HCEC 1CT (cell line): Measurements from ENCODE around the gene CBY1.
"Not testable (repeated sequence)": the region's sequence is repeated elsewhere in the genome, so short reads cannot be mapped to it uniquely, and the experiment has no call there.

Source experiments
- DNase-seq: peaks from one replicate; pipeline ENCODE4 v3.0.0-alpha.2; 2017

CBY1 gene

GRCh38 chr22:38656256-38657044, at the start of gene CBY1, which contains the start of gene FAM227A:
TSS of gene CBY1 (plus strand) at chr22:38656638. CDS start at chr22:38668055, 11,417 bp downstream.
TSS of gene FAM227A (minus strand) at chr22:38656392. CDS start at chr22:38650168, 6,224 bp downstream.
- DNase-seq = peak; percentile 83

- no peak for DNase-seq
Observed at GRCh38 chr22:38607680-38608079, 48.8 kb upstream of the CBY1 start.

DNA sequence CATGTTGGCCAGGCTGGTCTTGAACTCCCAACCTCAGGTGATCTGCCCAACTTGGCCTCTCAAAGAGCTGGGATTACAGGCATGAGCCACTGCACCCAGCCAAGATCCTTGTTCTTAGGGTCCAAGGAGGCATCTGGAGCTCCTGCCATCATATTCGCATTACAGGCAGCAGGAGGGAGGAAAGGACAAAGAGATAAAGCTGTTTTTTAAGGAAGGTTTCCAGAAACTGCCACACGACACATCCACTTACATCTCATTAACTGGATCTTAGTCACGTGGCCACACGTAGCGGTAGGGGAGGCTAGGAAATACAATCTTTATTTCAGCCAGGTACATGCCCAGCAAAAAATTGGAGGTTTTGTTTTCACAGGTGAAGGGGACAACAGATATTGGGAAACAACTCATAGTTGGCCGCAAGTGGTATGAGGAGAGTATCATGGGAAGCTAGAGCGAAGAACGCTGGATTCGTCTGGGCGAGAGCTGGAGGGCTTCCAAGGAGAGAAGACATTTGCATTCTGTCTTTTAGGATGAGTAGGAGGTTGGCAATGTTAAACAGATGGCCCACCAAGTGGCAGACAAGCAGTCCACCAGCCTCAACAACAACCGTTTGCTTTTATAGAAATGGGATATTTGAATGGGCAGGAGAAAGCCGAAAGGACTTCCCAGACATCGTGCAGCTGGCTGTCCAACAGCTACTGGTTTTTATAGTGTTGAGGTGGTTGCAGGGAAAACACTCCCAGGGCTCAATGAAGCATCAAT, 47.3 kb upstream of the CBY1 start:
- no peak for DNase-seq

GRCh38 chr22:38610234-38610633, 46.2 kb upstream of the CBY1 start:
- no peak for DNase-seq

DNA sequence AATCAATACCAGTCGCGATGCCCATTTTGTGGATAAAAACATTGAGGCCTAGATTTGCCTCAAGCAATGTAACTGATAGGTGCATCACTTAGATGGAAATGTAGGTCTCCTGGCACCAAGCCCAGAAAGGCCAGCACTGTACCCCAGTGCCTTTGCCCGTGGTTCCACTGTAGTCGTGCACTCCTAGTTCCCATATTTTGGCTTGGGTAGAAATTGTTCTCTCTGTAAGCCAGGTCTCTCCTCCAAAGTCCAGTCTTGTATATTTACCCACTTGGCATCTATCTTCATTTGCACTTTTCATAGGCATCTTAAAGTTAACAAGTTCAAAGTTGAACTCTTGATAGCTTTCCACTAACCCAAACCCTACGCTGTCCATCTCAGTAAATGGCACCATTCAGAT, 44.9 kb upstream of the CBY1 start:
- DNase-seq = no peak

DNA sequence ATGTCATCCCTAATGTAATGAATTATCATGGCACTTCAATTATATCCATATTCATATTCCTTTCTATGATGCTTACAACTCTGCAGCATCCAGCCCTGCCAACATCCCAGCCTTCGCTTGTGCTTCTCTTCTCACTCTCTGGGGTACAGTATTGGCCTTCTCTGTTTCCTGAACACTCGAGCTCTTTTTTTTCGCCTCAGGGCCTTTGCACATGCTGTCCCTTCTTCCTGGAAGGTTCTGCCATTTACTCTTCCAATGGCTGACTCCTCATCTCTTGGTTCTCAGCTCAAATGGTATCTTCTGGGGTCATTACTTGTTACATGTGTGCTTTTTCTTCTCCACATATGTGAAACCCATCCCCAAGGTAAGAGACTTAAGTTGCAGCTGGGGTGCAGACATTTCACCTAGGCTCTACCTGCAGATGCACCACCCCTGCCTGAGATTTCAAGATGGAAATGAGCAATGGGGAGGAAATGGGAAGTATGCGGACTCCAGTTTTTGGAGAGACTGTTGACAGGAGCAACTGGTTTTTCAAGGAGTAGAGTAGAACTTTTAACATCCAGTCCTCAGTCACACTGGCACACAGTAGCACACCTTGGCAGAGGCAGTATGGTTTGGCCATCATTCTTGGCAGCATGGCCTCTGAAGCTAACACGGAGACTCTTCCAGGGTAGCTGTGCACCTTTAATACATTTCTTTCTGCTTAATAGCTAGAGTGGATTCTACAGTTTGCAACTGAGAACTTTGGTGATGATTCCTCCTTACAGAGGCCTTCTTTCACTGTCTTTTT, 44.0 kb upstream of the CBY1 start:
- no peak for DNase-seq

- DNase-seq = no peak
Observed at GRCh38 chr22:38613588-38613987, 42.9 kb upstream of the CBY1 start.

DNA sequence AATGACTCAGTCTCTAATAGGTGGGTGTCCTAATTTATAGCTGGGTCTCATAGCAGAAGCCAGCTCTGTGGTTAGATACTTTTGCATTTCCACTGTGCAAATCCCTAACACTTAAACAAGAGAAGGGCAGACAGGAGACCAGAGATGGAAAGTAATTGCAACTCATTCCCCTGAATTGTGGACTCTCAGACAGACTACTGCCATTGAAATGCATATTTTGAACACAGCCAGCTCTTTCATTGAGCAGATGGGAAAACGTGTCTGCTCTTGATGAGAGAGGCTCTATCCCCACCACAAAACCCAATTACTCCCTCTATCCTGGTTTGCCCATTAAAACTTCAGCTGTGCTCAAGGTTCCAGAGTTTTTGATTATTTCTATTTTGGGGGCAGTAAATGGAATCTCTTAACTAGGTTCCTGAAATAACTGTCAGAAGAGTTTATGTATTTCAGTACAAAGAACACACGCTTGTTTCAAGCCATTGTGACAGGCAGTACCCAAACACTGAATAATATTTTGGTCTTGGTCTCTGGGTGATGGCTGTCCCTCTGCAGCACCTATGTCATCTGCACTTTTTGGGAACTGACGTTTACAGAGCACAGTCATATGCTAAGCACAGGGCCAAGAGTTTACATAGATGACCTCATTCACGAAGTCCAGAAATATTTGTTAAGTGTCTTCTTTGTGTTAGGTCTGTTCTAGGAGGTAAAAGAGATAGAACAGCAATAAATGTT, 41.9 kb upstream of the CBY1 start:
- DNase-seq = no peak

DNA sequence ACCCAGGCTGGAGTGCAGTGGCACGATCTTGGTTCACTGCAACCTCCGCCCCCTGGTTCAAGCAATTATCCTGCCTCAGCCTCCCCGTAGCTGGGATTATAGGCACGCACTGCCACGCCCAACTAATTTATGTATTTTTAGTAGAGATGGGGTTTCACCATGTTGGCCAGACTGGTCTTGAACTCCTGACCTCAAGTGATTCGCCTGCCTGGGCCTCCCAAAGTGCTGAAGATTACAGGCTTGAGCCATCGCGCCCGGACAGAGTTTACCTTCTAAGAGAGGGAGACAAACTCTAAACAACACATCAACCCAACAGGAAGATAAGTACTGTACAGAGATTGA, 41.4 kb upstream of the CBY1 start:
- not testable (repeated sequence) for DNase-seq

GRCh38 chr22:38618258-38618657, 38.2 kb upstream of the CBY1 start:
- no peak for DNase-seq

DNA sequence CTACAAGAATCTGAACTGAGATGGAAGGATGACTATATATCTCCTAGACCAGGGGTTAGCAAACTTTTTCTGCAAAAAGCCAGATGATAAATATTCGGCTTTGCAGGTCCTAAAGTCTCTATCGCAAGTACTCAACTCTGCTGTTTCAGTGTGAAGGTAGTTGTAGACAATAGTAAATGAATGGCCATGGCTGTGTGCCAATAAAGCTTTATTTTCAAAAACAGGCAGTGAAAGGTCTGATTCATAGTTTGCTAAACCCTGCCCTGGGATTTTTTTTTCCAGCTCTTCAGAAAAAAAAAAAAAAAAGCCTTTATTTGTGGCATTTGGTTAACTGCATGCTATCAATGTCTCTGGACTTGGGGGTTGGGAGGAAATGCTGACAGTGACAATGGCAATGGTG, 37.8 kb upstream of the CBY1 start:
- DNase-seq = no peak

- DNase-seq = no peak
Observed at GRCh38 chr22:38623351-38623750, 33.1 kb upstream of the CBY1 start.

- DNase-seq = no peak
Observed at GRCh38 chr22:38628444-38628843, 28.0 kb upstream of the CBY1 start.

DNA sequence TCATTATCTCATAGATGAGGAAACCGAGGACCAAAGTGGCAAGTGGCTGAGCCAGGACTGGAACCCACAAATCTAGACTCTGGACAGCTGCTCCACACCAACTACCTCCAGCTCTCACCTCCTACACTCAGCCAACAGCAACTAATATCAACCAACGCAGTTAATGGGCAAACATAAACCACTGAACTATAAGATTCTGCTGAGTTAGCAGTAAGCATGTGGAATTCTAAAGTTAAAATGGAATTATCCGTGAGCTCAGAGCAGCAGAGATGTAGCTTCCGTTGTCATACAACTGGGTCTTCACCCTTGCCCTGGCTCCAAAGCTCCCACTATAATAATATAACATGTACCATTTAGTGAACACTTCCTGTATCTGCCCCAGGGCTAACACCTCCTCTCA, 27.3 kb upstream of the CBY1 start:
- DNase-seq = no peak

GRCh38 chr22:38631724-38632123, 24.7 kb upstream of the CBY1 start:
- no peak for DNase-seq

DNA sequence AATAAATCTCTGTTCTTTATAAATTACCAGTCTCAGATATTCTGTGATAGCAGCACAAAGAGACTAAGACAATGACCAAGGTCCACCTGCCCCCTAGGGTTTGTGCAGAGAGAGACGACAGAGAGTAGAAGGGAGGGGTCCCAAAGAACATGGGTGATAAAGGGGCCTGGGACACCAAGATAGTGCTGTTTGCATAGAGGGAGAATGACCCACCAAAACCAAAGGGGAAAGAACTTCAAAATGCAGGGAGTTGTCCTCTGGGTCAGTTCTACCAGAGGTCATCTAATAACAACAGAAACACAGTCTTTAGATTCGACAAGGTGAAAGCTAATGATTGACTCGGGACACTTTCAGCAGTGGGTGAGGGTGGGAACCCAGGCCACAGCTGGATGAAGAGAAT, 23.9 kb upstream of the CBY1 start:
- no peak for DNase-seq

DNA sequence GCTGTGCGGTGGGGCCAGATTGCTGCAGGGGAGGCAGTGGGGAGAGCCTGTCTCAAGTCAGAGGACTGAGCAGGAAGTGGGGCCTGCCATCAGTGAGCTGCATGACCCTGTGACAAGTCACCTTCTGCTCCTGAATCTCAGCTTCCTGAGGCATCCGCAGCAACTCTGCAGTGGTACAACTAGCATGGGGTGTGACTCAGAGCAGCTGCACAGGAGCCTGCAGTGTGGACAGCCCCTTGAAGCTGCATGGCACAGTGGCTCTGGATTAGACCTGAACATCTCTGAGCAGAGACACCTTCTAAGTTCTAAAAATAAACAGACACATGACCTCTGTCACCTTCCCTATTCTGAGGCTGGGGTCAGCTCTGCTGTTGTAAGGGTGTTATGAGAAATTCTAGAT, 18.2 kb upstream of the CBY1 start:
- no peak for DNase-seq

DNA sequence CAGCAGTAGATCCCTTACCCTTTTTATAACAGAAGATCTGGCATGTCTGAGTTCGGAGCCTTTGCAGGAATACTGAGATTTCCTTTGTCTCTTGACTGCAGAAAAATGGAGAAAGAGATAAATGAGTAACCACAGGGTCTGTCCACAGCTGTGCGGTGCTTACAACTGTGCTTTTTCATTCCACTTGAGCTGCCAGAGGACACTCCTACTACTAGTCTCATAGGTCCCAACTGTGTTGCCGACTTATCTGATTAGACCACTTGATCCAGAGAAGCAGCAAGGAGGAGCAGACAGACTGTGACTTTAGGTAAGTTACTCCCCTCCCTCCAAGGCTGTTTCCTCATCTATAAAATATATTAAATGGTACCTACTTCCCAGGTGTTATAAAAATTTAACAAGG, 17.7 kb upstream of the CBY1 start:
- no peak for DNase-seq

DNA sequence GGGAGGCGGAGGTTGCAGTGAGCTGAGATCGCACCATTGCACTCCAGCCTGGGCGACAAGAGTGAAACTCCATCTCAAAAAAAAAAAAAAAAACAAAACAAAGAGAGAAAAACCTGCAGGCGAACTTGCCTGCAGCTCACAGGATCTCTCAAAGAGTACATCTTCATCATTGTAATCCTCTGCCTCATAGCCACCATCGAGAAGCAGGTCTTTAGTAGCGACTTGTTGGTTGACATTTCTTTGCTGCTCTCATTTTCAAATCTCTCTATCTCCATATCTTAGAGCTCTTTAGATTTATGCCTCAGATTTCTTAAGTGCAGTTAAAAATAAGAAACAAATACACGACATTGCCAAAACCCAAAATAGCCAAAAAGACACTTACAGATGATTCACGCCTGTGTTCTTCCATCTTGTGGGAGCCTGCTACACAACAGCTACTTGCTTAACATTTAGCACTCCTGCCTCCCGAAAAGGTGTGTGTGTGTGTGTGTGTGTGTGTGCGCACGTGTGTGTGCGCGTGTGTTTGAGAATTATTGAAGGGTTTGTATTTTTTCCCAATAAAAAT, 14.9 kb upstream of the CBY1 start:
- DNase-seq = no peak

- DNase-seq = not testable (repeated sequence)
Observed at GRCh38 chr22:38644245-38644644, 12.2 kb upstream of the CBY1 start.

- no peak for DNase-seq
Observed at GRCh38 chr22:38645430-38645829, 11.0 kb upstream of the CBY1 start.

GRCh38 chr22:38649841-38650522, 6.5 kb upstream of the CBY1 start:
- DNase-seq = no peak
